SK-N-SH (cell line): ENCODE results near the gene ZNF639. TPM values are rescaled to one million over a fixed set of nuclear protein-coding genes. Genes with fewer than 3 reads are reported as not detected.

Experiments
- CTCF ChIA-PET: fragments of 300-600, 350-600 bp; formaldehyde crosslinking; extraction: SDS; loops from one replicate; lab custom pipeline; 2021; lab: Yijun Ruan, JAX
- POLR2A ChIA-PET: fragments of 350-600 bp; sonication (Branson Sonifier 250); formaldehyde crosslinking; extraction: SDS; loops from one replicate; lab custom pipeline; 2020; ENCODE audit warnings: antibody characterized with exemption, inconsistent platforms; lab: Yijun Ruan, JAX
- DNase-seq: peaks from one replicate; pipeline ENCODE4 v3.0.0; 2012
- H2AFZ ChIP-seq: fragments of 200-600 bp; sonication (generic); 2 replicates; pipeline ENCODE4 v1.8.1; 2016; ENCODE audit warnings: antibody characterized with exemption, mild to moderate bottlenecking, low read depth
- H3F3A ChIP-seq: fragments of 200-600 bp; sonication (generic); replicated peaks from 2 replicates; pipeline ENCODE3; 2016; ENCODE audit warnings: antibody characterized with exemption, mild to moderate bottlenecking; ENCODE audit not compliant: insufficient read depth
- H3K27ac ChIP-seq, 2 experiments: fragments of 200-500 bp in 1 of 2; fragments of 200-600 bp in 1 of 2; sonication (Bioruptor generic) in 1 of 2; sonication (generic), shearing (Covaris generic) in 1 of 2; 2 replicates each; pipeline versions ENCODE4 v1.5.1 to v1.6.1; 2014 to 2016; ENCODE audit warnings: low read depth in 2 of 2, inconsistent platforms in 1 of 2, low read length in 1 of 2, mild to moderate bottlenecking in 1 of 2, mixed read lengths in 1 of 2
- H3K27me3 ChIP-seq: fragments of 200-600 bp; sonication (generic), shearing (Covaris generic); 2 replicates; pipeline ENCODE4 v1.6.1; 2016; ENCODE audit warnings: mixed run types; ENCODE audit not compliant: insufficient read depth
- H3K36me3 ChIP-seq, 2 experiments: fragments of 200-500 bp in 1 of 2; fragments of 200-600 bp in 1 of 2; sonication (Bioruptor generic) in 1 of 2; sonication (generic) in 1 of 2; replicated peaks in 1 of 2; 2 replicates each; pipeline versions ENCODE3 to v1.5.1; 2014 to 2016; ENCODE audit warnings: low read length in 1 of 2, mild to moderate bottlenecking in 1 of 2; ENCODE audit not compliant: insufficient read depth in 2 of 2, control insufficient read depth in 1 of 2
- H3K4me1 ChIP-seq, 2 experiments: fragments of 200-500 bp in 1 of 2; fragments of 200-600 bp in 1 of 2; sonication (Bioruptor generic) in 1 of 2; sonication (generic), shearing (Covaris generic) in 1 of 2; 2 replicates each; pipeline versions ENCODE4 v1.5.1 to v1.6.1; 2014 to 2016; ENCODE audit warnings: low read depth in 1 of 2, low read length in 1 of 2, mixed run types in 1 of 2; ENCODE audit not compliant: insufficient read depth in 2 of 2, control insufficient read depth in 1 of 2
- H3K4me2 ChIP-seq: fragments of 200-600 bp; sonication (generic), shearing (Covaris generic); 2 replicates; pipeline ENCODE4 v1.6.1; 2017; ENCODE audit warnings: mixed run types
- H3K4me3 ChIP-seq, 2 experiments: fragments of 200-500 bp in 1 of 2; fragments of 200-600 bp in 1 of 2; sonication (Bioruptor generic) in 1 of 2; sonication (generic), shearing (Covaris generic) in 1 of 2; 2 replicates each; pipeline versions ENCODE4 v1.5.1 to v1.8.1; 2014 to 2016; ENCODE audit warnings: low read depth in 2 of 2, inconsistent platforms in 1 of 2, low read length in 1 of 2, mild to moderate bottlenecking in 1 of 2, mixed read lengths in 1 of 2, moderate library complexity in 1 of 2
- H3K79me2 ChIP-seq: fragments of 200-600 bp; sonication (generic); 2 replicates; pipeline ENCODE4 v1.8.1; 2017; ENCODE audit warnings: mild to moderate bottlenecking; ENCODE audit not compliant: insufficient read depth
- H3K9ac ChIP-seq: fragments of 200-600 bp; sonication (generic); 2 replicates; pipeline ENCODE4 v1.6.1; 2017; ENCODE audit warnings: mixed run types
- H3K9me2 ChIP-seq: fragments of 200-600 bp; sonication (generic); 2 replicates; pipeline ENCODE4 v1.6.1; 2017; ENCODE audit warnings: mixed run types
- H3K9me3 ChIP-seq: fragments of 200-600 bp; sonication (generic); 2 replicates; pipeline ENCODE4 v1.6.1; 2017; ENCODE audit warnings: mixed run types, mild to moderate bottlenecking, moderate library complexity
- H4K20me1 ChIP-seq: fragments of 200-600 bp; sonication (generic); 2 replicates; pipeline ENCODE4 v1.6.1; 2017; ENCODE audit warnings: mild to moderate bottlenecking, mixed run types; ENCODE audit not compliant: insufficient read depth
- EP300 ChIP-seq, 2 experiments: IDR thresholded peaks; 2 replicates each; pipeline versions ENCODE4 v1.4.0 to v1.6.1; 2012; ENCODE audit warnings: borderline replicate concordance in 1 of 2, low read depth in 1 of 2, low read length in 1 of 2
- EZH2phosphoT487 ChIP-seq: fragments of 200-600 bp; sonication (generic); IDR thresholded peaks from 2 replicates; pipeline ENCODE4 v1.6.1; 2017; ENCODE audit warnings: low read depth, mixed run types, mild to moderate bottlenecking, antibody characterized with exemption, moderate library complexity, borderline replicate concordance
- FOXJ3 ChIP-seq: sonication (generic); formaldehyde crosslinking; IDR thresholded peaks from 2 replicates; pipeline ENCODE4 v1.5.1; 2020; ENCODE audit warnings: mild to moderate bottlenecking, missing genetic modification reagents
- FOXM1 ChIP-seq: IDR thresholded peaks from 2 replicates; pipeline ENCODE4 v1.4.0; 2012; ENCODE audit warnings: low read depth, mild to moderate bottlenecking
- MEF2A ChIP-seq: IDR thresholded peaks from 2 replicates; pipeline ENCODE4 v1.4.0; 2012; ENCODE audit warnings: low read depth, borderline replicate concordance
- MXI1 ChIP-seq: IDR thresholded peaks from 2 replicates; pipeline ENCODE4 v1.6.1; 2012; ENCODE audit warnings: mild to moderate bottlenecking, low read depth, low read length, improper control_type of control experiment
- RAD21 ChIP-seq: IDR thresholded peaks from 2 replicates; pipeline ENCODE4 v1.6.1; 2012; ENCODE audit warnings: mild to moderate bottlenecking, low read length
- RCOR1 ChIP-seq: fragments of 150-350 bp; IDR thresholded peaks from 2 replicates; pipeline ENCODE4 v1.6.1; 2017; ENCODE audit warnings: antibody characterized with exemption, low read length
- RFX5 ChIP-seq: IDR thresholded peaks from 2 replicates; pipeline ENCODE4 v1.6.1; 2012; ENCODE audit warnings: mild to moderate bottlenecking, improper control_type of control experiment, low read length
- RXRA ChIP-seq: IDR thresholded peaks from 2 replicates; pipeline ENCODE4 v1.4.0; 2012; ENCODE audit warnings: low read depth, mild to moderate bottlenecking, borderline replicate concordance
- YY1 ChIP-seq: IDR thresholded peaks from 2 replicates; pipeline ENCODE4 v1.4.0; 2012; ENCODE audit warnings: low read depth, mild to moderate bottlenecking
- WGBS: methylation state at CpG from one replicate; pipeline ENCODE4 v1.1.6; 2017; ENCODE audit warnings: low lambda C conversion rate; 5-methylcytosine and 5-hydroxymethylcytosine counted together
- polyA plus RNA-seq, 3 experiments: library from polyadenylated mRNA; depleted of rRNA; stranded (reverse); fragments of >200 nt; gene quantifications; 2 replicates each; pipeline ENCODE4 v1.2.3, GENCODE V29; 2012
- TF ChIP-seq, protein P1 (sequence below): IDR thresholded peaks from 2 replicates; pipeline ENCODE4 v1.4.0; 2012; ENCODE audit warnings: low read depth, borderline replicate concordance
- TF ChIP-seq, protein P2 (sequence below): fragments of 150-350 bp; IDR thresholded peaks from 2 replicates; pipeline ENCODE4 v1.6.1; 2016; ENCODE audit warnings: mild to moderate bottlenecking, low read depth, low read length
- TF ChIP-seq, protein P3 (sequence below): fragments of 150-350 bp; IDR thresholded peaks from 2 replicates; pipeline ENCODE4 v1.6.1; 2017; ENCODE audit warnings: antibody characterized with exemption, low read length, low read depth, borderline replicate concordance
- TF ChIP-seq, protein P4 (sequence below): IDR thresholded peaks from 2 replicates; pipeline ENCODE4 v1.4.0; 2012; ENCODE audit warnings: low read depth

The ZNF639 gene
- polyA plus RNA-seq, 1 of the 3 experiments (the other 2 are of a cell fraction), result 9.6 TPM

DNA sequence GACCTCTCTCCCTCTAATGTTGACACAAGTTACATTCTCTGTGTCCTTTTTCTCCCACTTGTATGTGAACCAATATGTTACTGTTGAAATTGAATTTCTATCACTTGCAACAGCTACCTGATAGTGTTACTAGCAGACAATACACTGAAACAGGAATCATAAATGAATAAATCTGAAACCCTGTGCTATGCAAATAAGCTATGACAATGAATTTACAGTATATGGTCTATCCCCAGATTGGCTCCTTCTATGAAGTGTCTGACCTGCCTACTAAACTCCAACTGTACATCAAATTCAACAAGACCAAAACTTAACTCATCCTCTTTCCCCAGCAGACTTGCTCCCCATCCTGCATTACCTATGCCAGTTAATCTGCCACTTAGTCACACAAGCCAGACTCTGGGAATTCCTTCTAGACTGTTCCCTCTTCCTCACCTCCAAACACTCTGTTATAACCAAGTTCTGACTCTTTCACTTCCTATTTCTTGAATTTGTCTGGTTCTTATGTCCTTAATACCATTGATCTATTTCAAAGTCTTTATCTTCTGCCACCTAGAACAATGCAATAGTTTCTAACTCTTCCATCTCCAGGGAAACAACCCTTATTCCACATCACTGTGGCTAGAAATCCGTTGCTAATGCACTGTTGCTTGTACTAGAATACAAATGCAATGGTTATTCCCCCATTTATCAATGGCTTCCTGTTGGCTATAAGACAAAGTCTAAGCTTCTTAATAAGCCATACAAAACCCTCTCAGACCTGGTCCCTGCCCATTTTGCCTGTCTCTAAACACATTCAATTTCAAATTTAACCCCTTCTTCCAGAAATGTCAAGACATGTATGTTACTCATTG, 13.4 kb upstream of the ZNF639 start:
- CTCF ChIA-PET, result interaction anchor here (1.6 to 4.5 kb wide), 3 partner anchors 12 to 294 kb away, joined by 9 to 22 read pairs (median 9); partner anchors contain the start of gene PIK3CA
- POLR2A ChIA-PET, result no interaction called here

DNA sequence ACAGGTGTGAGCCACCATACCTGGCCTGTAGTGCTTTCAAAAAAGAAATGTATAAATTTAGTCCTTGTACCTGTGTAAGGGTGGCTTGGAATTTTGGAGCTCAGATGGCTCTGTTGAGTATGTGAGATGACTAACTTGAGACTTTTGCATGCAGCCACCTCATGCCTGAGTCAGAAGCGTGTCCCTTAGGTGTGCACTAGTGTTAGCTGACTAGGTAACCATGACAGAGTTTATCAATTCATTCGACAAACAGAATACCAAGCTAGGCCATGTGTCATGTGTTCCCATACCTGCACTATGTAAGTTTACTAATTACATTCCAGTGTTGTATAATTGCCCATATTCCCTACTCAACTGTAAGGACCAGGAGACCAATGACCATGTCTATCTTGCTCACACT, 4.0 kb upstream of the ZNF639 start:
- Histone ChIP-seq H3K79me2 (peaks cover 8% of the 10 kb centered on the region), H3K4me1 (peaks cover 0 to 6% of the 10 kb centered on the region in 2 experiments; a peak in 1 of 4 replicates), H3K4me2 (no peak overlapping the region), H3K27me3 (no peaks in the 10 kb centered on the region), H3K36me3 (no peaks in the 10 kb centered on the region), H3F3A (peaks cover 4% of the 10 kb centered on the region), H3K9me2 (no peaks in the 10 kb centered on the region), H2AFZ (no peak overlapping the region), H4K20me1 (0 out of 2 replicates have a peak, but pooled peaks cover under 1% of the 10 kb centered on the region), H3K9me3 (no peaks in the 10 kb centered on the region), H3K9ac (no peak overlapping the region), H3K27ac (no peak overlapping the region), H3K4me3 (no peak overlapping the region)
- ChIA-PET CTCF (interaction anchor here (1.5 to 7.8 kb wide), 4 partner anchors 172 to 303 kb away, joined by 4 to 71 read pairs (median 8); no protein-coding TSS in a partner anchor), POLR2A (no interaction called here)
- 69% methylated on average over 2 of the region's 2 CpGs for WGBS
- no peak for DNase-seq
- TF ChIP-seq, protein P1, sequence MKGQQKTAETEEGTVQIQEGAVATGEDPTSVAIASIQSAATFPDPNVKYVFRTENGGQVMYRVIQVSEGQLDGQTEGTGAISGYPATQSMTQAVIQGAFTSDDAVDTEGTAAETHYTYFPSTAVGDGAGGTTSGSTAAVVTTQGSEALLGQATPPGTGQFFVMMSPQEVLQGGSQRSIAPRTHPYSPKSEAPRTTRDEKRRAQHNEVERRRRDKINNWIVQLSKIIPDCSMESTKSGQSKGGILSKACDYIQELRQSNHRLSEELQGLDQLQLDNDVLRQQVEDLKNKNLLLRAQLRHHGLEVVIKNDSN, result no peak
- TF ChIP-seq, protein P2, sequence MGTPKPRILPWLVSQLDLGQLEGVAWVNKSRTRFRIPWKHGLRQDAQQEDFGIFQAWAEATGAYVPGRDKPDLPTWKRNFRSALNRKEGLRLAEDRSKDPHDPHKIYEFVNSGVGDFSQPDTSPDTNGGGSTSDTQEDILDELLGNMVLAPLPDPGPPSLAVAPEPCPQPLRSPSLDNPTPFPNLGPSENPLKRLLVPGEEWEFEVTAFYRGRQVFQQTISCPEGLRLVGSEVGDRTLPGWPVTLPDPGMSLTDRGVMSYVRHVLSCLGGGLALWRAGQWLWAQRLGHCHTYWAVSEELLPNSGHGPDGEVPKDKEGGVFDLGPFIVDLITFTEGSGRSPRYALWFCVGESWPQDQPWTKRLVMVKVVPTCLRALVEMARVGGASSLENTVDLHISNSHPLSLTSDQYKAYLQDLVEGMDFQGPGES, result no peak
- TF ChIP-seq MEF2A, result no peak
- TF ChIP-seq, protein P3, sequence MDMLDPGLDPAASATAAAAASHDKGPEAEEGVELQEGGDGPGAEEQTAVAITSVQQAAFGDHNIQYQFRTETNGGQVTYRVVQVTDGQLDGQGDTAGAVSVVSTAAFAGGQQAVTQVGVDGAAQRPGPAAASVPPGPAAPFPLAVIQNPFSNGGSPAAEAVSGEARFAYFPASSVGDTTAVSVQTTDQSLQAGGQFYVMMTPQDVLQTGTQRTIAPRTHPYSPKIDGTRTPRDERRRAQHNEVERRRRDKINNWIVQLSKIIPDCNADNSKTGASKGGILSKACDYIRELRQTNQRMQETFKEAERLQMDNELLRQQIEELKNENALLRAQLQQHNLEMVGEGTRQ, result no peak
- no peak for TF ChIP-seq YY1
- no peak for TF ChIP-seq RFX5
- no peak for TF ChIP-seq EP300 (IDR thresholded peaks at IDR 0.05; ENCODE audit: borderline replicate concordance in 1 of 2, low read depth in 1 of 2, low read length in 1 of 2)
- no peak for TF ChIP-seq FOXJ3 (CRISPR knock-in tag)
- no peak for TF ChIP-seq FOXM1
- no peak for TF ChIP-seq RAD21
- TF ChIP-seq MXI1, result no peak
- no peak for TF ChIP-seq EZH2phosphoT487
- no peak for TF ChIP-seq RXRA

More for the DNA sequence above, 13.4 kb upstream of the ZNF639 start:
- no peak for DNase-seq
- Histone ChIP-seq H3K4me1 (peaks cover 0 to 6% of the 10 kb centered on the region in 2 experiments; a peak in 1 of 4 replicates), H3K4me3 (no peak overlapping the region), H3K36me3 (no peaks in the 10 kb centered on the region), H3K9me3 (no peaks in the 10 kb centered on the region), H3K79me2 (no peaks in the 10 kb centered on the region), H4K20me1 (no peaks in the 10 kb centered on the region), H3K9ac (no peak overlapping the region), H3K27ac (no peak overlapping the region), H3K4me2 (no peak overlapping the region), H2AFZ (no peak overlapping the region)
- 25% methylated on average over 1 of the region's 1 CpG for WGBS
- TF ChIP-seq, protein P3, result no peak
- TF ChIP-seq, protein P2, result no peak
- TF ChIP-seq, protein P4, sequence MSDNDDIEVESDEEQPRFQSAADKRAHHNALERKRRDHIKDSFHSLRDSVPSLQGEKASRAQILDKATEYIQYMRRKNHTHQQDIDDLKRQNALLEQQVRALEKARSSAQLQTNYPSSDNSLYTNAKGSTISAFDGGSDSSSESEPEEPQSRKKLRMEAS, result no peak
- no peak for TF ChIP-seq EP300 (IDR thresholded peaks at IDR 0.05; ENCODE audit: borderline replicate concordance in 1 of 2, low read depth in 1 of 2, low read length in 1 of 2)
- TF ChIP-seq RCOR1, result no peak
- TF ChIP-seq, all 33 proteins: peak for 0
- no peaks in the 10 kb centered on the region for H3K27me3 ChIP-seq
- no peaks in the 10 kb centered on the region for H3K9me2 ChIP-seq
- H3F3A ChIP-seq, result no peaks in the 10 kb centered on the region
